ENCODE data around the gene CMIP.

- TF ChIP-seq GATAD2B (conservative IDR thresholded peaks at IDR 0.05; ENCODE audit: low read depth): no peak
- no peak for TF ChIP-seq CTCF (IDR thresholded peaks at IDR 0.05 in 2 of 3, conservative IDR thresholded peaks at IDR 0.05 in 1 of 3; ENCODE audit: control insufficient read depth in 2 of 3, extremely low read depth in 1 of 3, insufficient read depth in 1 of 3, low read depth in 3 of 3, low read length in 3 of 3)
- TF ChIP-seq EZH2 (IDR thresholded peaks at IDR 0.05; ENCODE audit: borderline replicate concordance, control insufficient read depth, low read depth, low read length): no peak
- no peak for TF ChIP-seq CBFB (IDR thresholded peaks at IDR 0.05; ENCODE audit: low read depth)
- TF ChIP-seq DPF2 (IDR thresholded peaks at IDR 0.05): no peak
- TF ChIP-seq ATF7 (IDR thresholded peaks at IDR 0.05; ENCODE audit: low read depth): no peak
- no peak for TF ChIP-seq YY1 (IDR thresholded peaks at IDR 0.05; ENCODE audit: low read depth, low read length)
- no peak for TF ChIP-seq ETV6 (conservative IDR thresholded peaks at IDR 0.05 in 1 of 2, IDR thresholded peaks at IDR 0.05 in 1 of 2; ENCODE audit: borderline replicate concordance in 1 of 2, low read depth in 1 of 2)
Measured at GRCh38 chr16:81632392-81633146, 188.0 kb downstream of the CMIP start.

Data from GM12878 (cell line).